HG03442 (cell line): Measurements from ENCODE around the gene CCNJL.

Experiments
- ATAC-seq: cut with Tn5 transposase; IDR thresholded peaks from one replicate; pipeline ENCODE4 v1.9.1; 2021; ENCODE audit warnings: mild to moderate bottlenecking, moderate library complexity; ENCODE audit not compliant: unreplicated experiment

The CCNJL gene

DNA sequence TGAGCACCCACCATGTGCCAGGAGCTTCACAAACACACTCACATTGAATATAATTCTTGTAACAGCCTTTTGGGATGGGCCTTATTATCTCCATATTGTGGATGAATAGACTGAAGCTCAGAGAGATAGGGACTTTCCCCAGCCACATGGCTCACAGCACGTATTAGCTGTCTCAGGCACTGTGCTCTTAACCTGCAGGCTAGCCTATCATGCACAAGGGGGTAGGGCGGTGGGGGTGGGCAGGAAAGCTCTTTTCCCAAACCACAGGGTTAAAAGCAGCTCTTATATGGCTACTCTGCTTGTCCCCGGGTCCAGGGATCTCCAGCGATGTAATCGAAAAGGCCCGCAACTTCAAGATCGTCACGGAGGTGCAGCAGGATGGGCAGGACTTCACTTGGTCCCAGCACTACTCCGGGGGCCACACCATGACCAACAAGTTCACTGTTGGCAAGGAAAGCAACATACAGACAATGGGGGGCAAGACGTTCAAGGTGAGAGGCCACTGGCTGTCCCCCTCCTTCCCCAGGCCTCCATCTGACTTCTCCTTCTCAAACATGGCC lies 80.5 kb downstream of the CCNJL start:
- ATAC-seq = peak; percentile 61

DNA sequence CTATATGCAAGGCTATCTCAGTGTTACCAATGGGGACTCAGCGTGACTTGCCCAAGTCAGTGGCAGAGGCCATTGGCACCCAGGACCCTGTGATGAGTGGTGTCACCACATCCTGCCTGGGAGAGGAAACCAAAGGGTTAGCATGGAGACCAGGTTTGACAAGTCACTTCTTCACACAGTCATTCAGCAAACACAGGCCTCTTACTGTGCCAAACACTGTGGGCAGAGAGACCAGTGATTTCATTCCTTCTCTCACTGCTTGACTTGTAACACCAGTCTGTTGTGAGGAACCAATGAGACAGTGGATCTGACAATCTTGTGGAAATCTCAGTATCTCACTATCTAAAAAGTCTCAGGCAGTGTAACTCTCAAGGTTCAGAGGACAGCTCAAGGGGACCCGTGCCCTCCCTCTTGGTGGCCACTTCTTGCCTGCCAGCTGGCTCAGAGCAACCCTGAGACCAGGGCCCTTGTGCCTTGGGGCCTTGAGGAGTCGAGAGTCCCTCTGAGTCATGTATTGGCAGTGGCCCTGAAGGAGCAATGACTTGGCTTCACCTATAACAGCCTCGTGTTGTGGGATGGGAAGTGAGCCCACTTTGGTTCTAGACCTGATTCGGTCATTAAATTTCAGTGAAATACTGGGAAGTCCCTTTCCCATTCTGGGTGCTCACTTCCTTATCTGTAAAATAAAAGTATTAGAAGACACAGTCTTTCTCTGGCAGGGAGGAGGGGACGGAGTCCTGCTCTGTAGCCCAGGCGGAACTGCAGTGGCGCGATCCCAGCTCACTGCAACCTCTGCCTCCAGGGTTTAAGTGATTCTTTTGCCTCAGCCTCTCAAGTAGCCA lies 81.5 kb downstream of the CCNJL start:
- ATAC-seq = peak; percentile 51

DNA sequence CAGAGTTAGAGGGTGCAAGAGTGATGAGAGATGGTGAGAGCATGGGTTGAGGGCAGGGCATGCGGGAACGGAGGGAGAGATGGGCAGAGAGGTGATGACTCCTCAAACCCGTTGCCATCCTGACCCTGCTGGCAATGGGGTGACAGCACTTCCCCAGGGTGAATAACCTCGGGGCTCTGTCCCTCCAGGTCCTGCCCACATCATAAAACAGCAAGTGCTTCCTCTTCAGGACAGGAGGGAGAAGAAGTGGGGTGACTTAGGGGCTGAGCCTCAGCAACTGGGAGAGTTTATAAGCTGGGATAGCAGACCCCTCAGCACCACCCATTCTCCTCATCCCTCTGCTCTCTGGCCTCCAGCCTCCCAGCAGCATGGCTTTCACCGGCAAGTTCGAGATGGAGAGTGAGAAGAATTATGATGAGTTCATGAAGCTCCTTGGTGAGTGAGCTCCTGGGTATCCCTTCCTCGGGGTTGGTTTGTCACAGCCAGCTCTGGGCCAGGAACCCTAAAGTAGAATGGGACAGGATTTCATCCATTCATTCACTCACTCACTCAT lies 83.1 kb downstream of the CCNJL start, which contains the start of gene FABP6:
Gene FABP6, plus strand, starts transcription at position 317 of the 553 bp plus-strand sequence. Its CDS starts 52 bp downstream, at position 369.
- ATAC-seq = no peak

DNA sequence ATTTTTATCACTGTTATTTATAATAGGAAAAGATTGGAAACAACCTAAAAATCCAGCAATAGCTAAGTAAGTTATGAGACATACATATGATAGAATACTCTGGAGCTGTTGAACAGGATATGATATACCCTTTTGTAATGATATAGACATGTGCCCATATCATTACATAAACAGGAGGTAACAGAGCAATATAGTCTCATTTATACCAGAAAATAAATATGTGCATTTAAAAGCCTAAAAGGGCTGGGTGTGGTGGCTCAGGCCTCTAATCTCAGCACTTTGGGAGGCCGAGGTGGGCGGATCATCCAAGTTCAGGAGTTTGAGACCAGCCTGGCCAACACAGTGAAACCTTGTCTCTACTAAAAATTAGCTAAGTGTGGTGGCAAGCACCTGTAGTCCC lies 85.4 kb downstream of the CCNJL start:
- no peak for ATAC-seq

DNA sequence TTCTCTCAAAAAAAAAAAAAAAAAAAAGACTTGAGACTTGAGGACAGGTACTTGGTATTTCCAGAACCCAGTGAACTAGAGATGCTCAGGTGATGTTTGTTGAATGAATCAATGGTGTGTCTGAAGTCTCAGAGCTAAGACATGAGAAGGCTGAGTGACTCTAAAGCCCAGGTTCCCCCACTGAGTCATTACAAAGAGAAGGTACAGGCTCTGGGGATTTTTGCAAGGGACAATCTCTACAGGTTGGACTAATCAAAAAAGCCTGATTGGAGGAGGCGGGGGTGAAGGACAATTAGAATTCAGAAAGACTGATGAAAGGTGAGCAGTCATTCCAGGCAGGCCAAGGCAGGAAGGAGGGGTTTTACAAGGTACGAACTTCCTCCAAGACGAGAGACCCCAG lies 91.3 kb downstream of the CCNJL start:
- ATAC-seq = no peak

DNA sequence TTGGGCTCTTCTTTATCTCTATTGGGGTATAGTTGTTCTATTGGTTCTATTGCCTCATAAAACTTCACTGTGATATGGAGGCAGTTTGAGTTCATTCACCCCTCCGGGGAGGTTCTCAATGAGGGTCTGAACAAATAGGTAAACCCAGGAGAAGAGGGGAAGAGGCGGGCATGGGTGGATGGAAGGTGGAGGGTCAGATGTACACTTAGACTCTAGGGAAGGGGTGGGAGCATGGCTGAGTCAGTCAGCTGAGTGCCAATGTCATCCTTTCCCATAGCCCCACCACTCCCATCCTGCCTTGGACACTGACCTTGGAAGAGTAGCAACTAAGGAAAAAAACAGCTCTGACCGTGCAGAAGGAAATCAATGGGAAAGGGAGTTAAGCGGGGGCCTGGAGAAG lies 93.0 kb downstream of the CCNJL start:
- ATAC-seq = no peak

DNA sequence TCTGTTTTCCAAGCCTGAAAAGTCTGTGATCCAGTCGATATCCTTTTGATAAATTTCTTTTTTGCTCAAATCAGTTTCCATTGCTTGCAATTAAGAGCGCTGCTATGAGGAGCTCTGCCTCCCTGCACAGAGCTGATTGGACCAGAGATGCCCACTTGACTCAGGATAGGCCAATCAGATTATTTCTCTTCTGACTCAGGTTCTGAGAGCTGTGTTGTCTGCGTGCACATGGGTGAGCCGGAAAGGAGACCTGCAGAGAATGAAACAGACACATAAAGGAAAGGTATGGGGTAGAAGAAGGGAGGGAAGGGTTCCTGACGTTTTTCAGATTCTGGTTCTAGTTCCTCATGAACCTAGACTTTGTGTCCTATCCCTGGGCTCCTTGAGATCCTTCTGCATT lies 98.8 kb downstream of the CCNJL start:
- ATAC-seq = no peak

DNA sequence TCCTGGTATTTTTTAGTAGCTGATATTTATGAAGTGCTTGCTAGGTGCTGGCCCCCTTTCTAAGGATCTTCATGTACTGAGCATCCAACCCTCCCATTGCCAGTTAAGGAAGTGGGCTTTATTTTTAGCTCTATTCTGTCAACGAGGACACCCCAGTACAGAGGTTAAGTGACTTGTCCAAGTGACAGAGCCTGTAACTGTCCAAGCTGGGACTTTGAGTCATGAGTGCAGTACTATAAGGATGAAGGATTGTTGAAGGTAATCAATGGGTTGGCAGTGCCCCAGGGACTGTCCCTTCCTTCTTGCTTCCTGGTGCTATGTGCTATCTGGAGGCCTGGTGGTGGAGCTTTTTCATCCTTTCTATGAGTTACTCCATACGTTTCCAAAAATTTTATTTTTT lies 101.0 kb downstream of the CCNJL start:
- no peak for ATAC-seq

DNA sequence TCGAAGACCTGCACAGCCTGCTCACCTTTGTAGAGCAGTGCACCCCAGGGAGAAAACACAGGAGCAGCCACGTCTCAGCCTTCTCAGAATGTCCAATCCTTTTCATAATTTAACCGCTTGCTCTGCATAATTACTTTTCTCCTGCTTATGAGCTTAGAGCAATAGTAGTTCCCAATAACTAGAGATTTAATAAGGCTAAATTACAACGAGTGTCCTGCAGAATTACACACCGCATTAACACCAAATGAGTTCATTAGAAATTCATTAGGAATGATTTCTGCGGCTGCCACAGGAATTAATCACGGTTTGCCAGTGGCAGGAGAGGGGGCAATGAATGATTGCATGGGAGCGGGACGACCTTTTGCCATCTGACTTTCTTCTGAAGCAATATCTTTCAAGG lies 101.8 kb downstream of the CCNJL start:
- ATAC-seq = no peak

DNA sequence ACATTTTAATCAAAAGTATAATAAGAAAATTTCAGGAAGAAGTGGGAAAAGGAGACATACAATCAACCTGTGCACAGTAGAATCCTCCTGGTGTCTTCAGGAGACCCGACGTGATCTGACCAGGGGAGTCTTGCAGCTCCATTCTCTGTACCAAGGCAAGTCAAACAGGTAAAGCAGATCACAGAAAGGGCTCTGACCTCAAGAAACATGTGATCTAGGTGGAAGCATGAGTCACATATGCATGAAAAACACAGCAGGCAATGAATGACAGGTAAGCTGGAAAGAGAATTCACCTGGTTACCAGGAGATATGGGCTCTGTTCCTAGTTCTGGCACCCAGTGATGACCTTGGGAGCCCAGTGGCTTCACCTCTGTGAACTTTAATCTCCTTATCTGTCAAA lies 102.4 kb downstream of the CCNJL start:
- ATAC-seq = no peak

DNA sequence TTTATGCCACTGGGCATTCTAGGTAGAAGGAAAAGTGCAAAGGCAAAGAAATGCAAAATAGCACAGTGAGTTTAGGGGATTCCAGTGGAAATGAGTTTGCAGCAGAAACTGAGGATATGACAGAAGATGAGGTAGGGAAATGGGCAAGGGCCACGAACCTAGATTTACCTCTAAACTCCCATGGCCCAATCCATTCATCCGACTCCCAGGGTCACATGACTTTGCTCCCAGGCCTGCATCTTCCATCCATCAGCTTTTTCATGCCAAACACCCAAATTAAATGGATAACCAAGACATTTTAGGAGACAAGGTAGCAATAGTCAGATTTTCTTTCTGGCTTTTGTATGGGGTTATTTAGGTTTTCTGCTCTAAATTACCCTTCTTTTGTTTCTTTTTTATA lies 105.3 kb downstream of the CCNJL start:
- no peak for ATAC-seq
